ENCODE results near the gene LAMTOR4. TPM values are rescaled to one million over a fixed set of nuclear protein-coding genes. Genes with fewer than 3 reads are reported as not detected.

The LAMTOR4 gene
- total and polyA plus RNA-seq, 2 of the 13 experiments (the other 11 are each of a cell fraction or from before 2014, with no cell fraction given), result 115 to 118 TPM

- no peak overlapping the region for H3K4me3 ChIP-seq (replicated peaks in 1 of 3; ENCODE audit: insufficient read depth in 1 of 3, low read depth in 2 of 3, low read length in 3 of 3)
- H3K9ac ChIP-seq (ENCODE audit: insufficient read depth, low read depth, low read length), result no peak overlapping the region
- ATAC-seq, result no peak
- in situ Hi-C loops (cut with HindIII; ENCODE audit: extremely low pct_ligation_motif_present, low pct_unique_long_range_greater_than_20kb) (no loop called here), intact Hi-C loops (cut with micrococcal nuclease; ENCODE audit: unreplicated experiment) (no loop called here)
- CTCF ChIA-PET (ENCODE audit: low intra/inter-chr PET ratio, low total read pairs), result no interaction called here
- H2AFZ ChIP-seq (ENCODE audit: low read length), result no peak overlapping the region
- no peaks in the 10 kb centered on the region for H3K9me3 ChIP-seq (ENCODE audit: low read length)
- BruUV-seq (replicated peaks), result no TSS peak
- POLR2A ChIA-PET, result interaction anchor here (0.7 to 1.3 kb wide), 2 partner anchors 15 to 65 kb away, joined by 3 to 4 read pairs; partner anchors contain the start of gene LAMTOR4
- DNase-seq (ENCODE audit: low spot score), result no peak
- no peak for FAIRE-seq
- no peaks in the 10 kb centered on the region for H3K79me2 ChIP-seq (ENCODE audit: insufficient read depth, low read length)
- H4K20me1 ChIP-seq (ENCODE audit: insufficient read depth, low read length), result no peaks in the 10 kb centered on the region
- H3K4me1 ChIP-seq (ENCODE audit: insufficient read depth, low read length), result peaks cover 45% of the 10 kb centered on the region
- H3K27me3 ChIP-seq (ENCODE audit: control insufficient read depth in 1 of 2, insufficient read depth in 2 of 2, low read length in 2 of 2), result peaks cover 3 to 36% of the 10 kb centered on the region in 2 experiments
- WGBS (ENCODE audit: low lambda C conversion rate), result 10% methylated on average over 5 of the region's 5 CpGs
- no peaks in the 10 kb centered on the region for H3K36me3 ChIP-seq (replicated peaks in 1 of 2; ENCODE audit: control insufficient read depth in 1 of 2, insufficient read depth in 2 of 2, low read length in 2 of 2)
- no peak overlapping the region for H3K27ac ChIP-seq (ENCODE audit: extremely low read length, insufficient read depth, low read length)
- TF ChIP-seq CEBPB (IDR thresholded peaks at IDR 0.05; ENCODE audit: borderline replicate concordance, low read depth, low read length) (peak; percentile 36; the same call in 1 of the 2 replicates), GTF2F1 (IDR thresholded peaks at IDR 0.05; ENCODE audit: low read length) (no peak), ZNF276 (CRISPR knock-in tag; IDR thresholded peaks at IDR 0.05; ENCODE audit: low read depth) (no peak), KLF6 (CRISPR knock-in tag; IDR thresholded peaks at IDR 0.05) (no peak), SMARCC2 (IDR thresholded peaks at IDR 0.05) (no peak)
- no peak overlapping the region for H3K4me2 ChIP-seq (ENCODE audit: low read depth, low read length)
Measured at GRCh38 chr7:100163871-100164270, 15.2 kb downstream of the LAMTOR4 start.

- H4K20me1 ChIP-seq (ENCODE audit: insufficient read depth, low read length), result no peaks in the 10 kb centered on the region
- H3K9me3 ChIP-seq (ENCODE audit: low read length), result no peaks in the 10 kb centered on the region
- no peak overlapping the region for H3K4me3 ChIP-seq (replicated peaks in 1 of 3; ENCODE audit: insufficient read depth in 1 of 3, low read depth in 2 of 3, low read length in 3 of 3)
- H3K9ac ChIP-seq (ENCODE audit: insufficient read depth, low read depth, low read length), result no peak overlapping the region
- WGBS (ENCODE audit: low lambda C conversion rate), result 39% methylated on average over 16 of the region's 16 CpGs
- ChIA-PET POLR2A (interaction anchor here (1.5 kb wide), 1 partner anchor 9 kb away, joined by 5 read pairs; no protein-coding TSS in a partner anchor), CTCF (ENCODE audit: low intra/inter-chr PET ratio, low total read pairs) (no interaction called here)
- no peaks in the 10 kb centered on the region for H3K36me3 ChIP-seq (replicated peaks in 1 of 2; ENCODE audit: control insufficient read depth in 1 of 2, insufficient read depth in 2 of 2, low read length in 2 of 2)
- in situ Hi-C loops (cut with HindIII; ENCODE audit: extremely low pct_ligation_motif_present, low pct_unique_long_range_greater_than_20kb) (no loop called here), intact Hi-C loops (cut with micrococcal nuclease; ENCODE audit: unreplicated experiment) (no loop called here)
- H3K27ac ChIP-seq (ENCODE audit: extremely low read length, insufficient read depth, low read length), result no peak overlapping the region
- TF ChIP-seq PCBP2 (optimal IDR thresholded peaks at IDR 0.05; ENCODE audit: low read depth, low read length, poor library complexity, severe bottlenecking), result no peak
- no peak overlapping the region for H3K4me2 ChIP-seq (ENCODE audit: low read depth, low read length)
- H3K27me3 ChIP-seq (ENCODE audit: control insufficient read depth in 1 of 2, insufficient read depth in 2 of 2, low read length in 2 of 2), result peaks cover 4 to 45% of the 10 kb centered on the region in 2 experiments
- no peak for DNase-seq (ENCODE audit: low spot score)
- H2AFZ ChIP-seq (ENCODE audit: low read length), result no peak overlapping the region
- H3K79me2 ChIP-seq (ENCODE audit: insufficient read depth, low read length), result no peaks in the 10 kb centered on the region
- no peak for FAIRE-seq
- ATAC-seq, result no peak
- BruUV-seq (replicated peaks), result no TSS peak
- peaks cover 59% of the 10 kb centered on the region for H3K4me1 ChIP-seq (ENCODE audit: insufficient read depth, low read length)
Measured at GRCh38 chr7:100166317-100166940, 17.7 kb downstream of the LAMTOR4 start.
